Osteocyte (in vitro differentiated cells): Measurements from ENCODE around the gene EVA1A. TPM values are rescaled to one million over a fixed set of nuclear protein-coding genes. Genes with fewer than 3 reads are reported as not detected.
"Not testable (repeated sequence)": the region's sequence is repeated elsewhere in the genome, so short reads cannot be mapped to it uniquely, and the experiment has no call there.

Source experiments
- DNase-seq: peaks from one replicate; pipeline ENCODE4 v3.0.0; 2021; ENCODE audit warnings: mixed read lengths; ENCODE audit not compliant: unreplicated experiment; ENCODE audit errors: extremely low spot score
- H3K27ac Mint-ChIP-seq: one replicate; pipeline ENCODE4 v1.8.0; 2021; ENCODE audit warnings: mild to moderate bottlenecking, mixed read lengths; ENCODE audit not compliant: unreplicated experiment
- H3K27me3 Mint-ChIP-seq: one replicate; pipeline ENCODE4 v1.8.0; 2021; ENCODE audit warnings: mixed read lengths; ENCODE audit not compliant: unreplicated experiment
- H3K36me3 Mint-ChIP-seq: one replicate; pipeline ENCODE4 v1.8.0; 2021; ENCODE audit warnings: mixed read lengths; ENCODE audit not compliant: unreplicated experiment
- H3K4me1 Mint-ChIP-seq: one replicate; pipeline ENCODE4 v1.8.0; 2021; ENCODE audit warnings: mixed read lengths; ENCODE audit not compliant: unreplicated experiment
- H3K4me3 Mint-ChIP-seq: one replicate; pipeline ENCODE4 v1.8.0; 2021; ENCODE audit warnings: mild to moderate bottlenecking, moderate library complexity, mixed read lengths; ENCODE audit not compliant: unreplicated experiment
- H3K9me3 Mint-ChIP-seq: one replicate; pipeline ENCODE4 v1.8.0; 2021; ENCODE audit warnings: mixed read lengths; ENCODE audit not compliant: unreplicated experiment
- total RNA-seq: library from RNA; stranded (reverse); gene quantifications from 2 replicates; pipeline ENCODE4 v1.2.1, GENCODE V29; 2021
- TF ChIP-seq, protein P1 (sequence below): fragments of 200-600 bp; sonication (generic); IDR thresholded peaks from 2 replicates; pipeline ENCODE4 v1.5.0; 2021; ENCODE audit warnings: antibody characterized with exemption, mild to moderate bottlenecking, moderate library complexity

The EVA1A gene
- total RNA-seq, 1 donor from 2014 or later = 33.5 TPM

DNA sequence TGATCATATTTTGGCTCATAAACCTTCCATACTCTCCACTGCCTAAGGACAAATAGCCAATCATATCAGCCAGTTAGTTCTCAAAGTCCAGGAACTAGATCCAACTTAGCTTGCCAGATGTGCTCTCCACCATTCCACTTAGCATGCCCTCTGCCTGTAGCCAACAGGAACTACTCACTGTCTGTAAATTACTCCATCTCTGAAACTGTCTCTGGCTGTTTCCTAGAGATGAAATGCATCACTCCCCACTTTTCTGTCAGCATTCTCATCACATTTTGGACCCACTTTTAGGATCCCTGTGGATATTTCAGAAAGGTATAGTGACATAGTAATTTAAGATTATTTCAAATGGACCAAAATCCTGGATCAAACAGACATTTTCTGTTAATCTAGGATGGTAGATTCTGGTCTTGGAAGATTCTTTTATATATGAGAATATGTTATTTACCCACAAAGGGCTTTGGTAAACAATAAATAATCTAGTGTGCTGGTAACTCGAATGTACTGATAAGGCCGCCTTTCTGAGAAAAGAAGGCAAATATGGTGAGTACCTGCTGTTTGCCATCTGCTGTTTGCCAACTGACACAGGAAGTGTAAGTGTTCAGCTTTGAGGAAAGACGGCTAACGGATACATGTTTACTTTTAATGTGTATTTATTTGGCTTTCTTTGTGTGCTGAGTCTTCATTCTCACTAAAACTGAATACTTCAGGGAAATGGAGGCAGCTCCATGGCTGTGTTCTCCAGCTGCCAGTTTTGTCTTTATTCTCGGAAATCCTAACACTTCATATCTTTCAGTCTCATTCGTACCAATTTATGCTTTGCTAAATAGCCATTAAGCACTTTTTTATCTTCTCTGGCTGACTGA lies 79.5 kb downstream of the EVA1A start:
- TF ChIP-seq, protein P1, sequence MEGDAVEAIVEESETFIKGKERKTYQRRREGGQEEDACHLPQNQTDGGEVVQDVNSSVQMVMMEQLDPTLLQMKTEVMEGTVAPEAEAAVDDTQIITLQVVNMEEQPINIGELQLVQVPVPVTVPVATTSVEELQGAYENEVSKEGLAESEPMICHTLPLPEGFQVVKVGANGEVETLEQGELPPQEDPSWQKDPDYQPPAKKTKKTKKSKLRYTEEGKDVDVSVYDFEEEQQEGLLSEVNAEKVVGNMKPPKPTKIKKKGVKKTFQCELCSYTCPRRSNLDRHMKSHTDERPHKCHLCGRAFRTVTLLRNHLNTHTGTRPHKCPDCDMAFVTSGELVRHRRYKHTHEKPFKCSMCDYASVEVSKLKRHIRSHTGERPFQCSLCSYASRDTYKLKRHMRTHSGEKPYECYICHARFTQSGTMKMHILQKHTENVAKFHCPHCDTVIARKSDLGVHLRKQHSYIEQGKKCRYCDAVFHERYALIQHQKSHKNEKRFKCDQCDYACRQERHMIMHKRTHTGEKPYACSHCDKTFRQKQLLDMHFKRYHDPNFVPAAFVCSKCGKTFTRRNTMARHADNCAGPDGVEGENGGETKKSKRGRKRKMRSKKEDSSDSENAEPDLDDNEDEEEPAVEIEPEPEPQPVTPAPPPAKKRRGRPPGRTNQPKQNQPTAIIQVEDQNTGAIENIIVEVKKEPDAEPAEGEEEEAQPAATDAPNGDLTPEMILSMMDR = peak; percentile 31
- Mint-ChIP-seq H3K4me1 (peaks cover 4% of the 10 kb centered on the region), H3K27ac (no peak overlapping the region), H3K36me3 (no peaks in the 10 kb centered on the region), H3K4me3 (no peak overlapping the region), H3K9me3 (no peaks in the 10 kb centered on the region), H3K27me3 (no peaks in the 10 kb centered on the region)
- DNase-seq = no peak

DNA sequence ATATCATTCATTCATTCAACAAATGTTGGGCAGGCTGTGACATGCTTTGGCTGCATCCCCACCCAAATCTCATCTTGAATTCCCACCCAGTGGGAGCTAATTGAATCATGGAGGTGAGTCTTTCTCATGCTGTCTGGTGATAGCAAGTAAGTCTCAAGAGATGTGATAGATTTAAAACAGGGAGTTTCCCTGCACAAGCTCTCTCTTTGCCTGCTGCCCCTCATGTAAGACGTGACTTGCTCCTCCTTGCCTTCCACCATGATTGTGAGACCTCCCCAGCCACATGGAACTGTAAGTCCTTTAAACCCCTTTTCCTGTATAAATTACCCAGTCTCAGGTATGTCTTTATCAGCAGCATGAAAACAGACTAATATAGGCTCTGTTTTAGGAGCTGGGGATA lies 83.0 kb downstream of the EVA1A start:
- H3K27me3 Mint-ChIP-seq, H3K4me1 Mint-ChIP-seq: not testable (repeated sequence)

GRCh38 chr2:75476761-75477160 lies 84.0 kb downstream of the EVA1A start:
- H3K4me3 Mint-ChIP-seq = no peak overlapping the region
- no peak overlapping the region for H3K27ac Mint-ChIP-seq
- TF ChIP-seq, protein P1 = no peak
- no peaks in the 10 kb centered on the region for H3K9me3 Mint-ChIP-seq
- no peaks in the 10 kb centered on the region for H3K36me3 Mint-ChIP-seq
- no peaks in the 10 kb centered on the region for H3K27me3 Mint-ChIP-seq
- peaks cover 4% of the 10 kb centered on the region for H3K4me1 Mint-ChIP-seq
- no peak for DNase-seq

More for the DNA sequence above, 83.0 kb downstream of the EVA1A start:
- H3K27ac Mint-ChIP-seq, H3K9me3 Mint-ChIP-seq, H3K36me3 Mint-ChIP-seq, H3K4me3 Mint-ChIP-seq, DNase-seq: not testable (repeated sequence)

GRCh38 chr2:75475976-75476375 lies 84.8 kb downstream of the EVA1A start:
- TF ChIP-seq, protein P1 = no peak
- peaks cover 4% of the 10 kb centered on the region for H3K4me1 Mint-ChIP-seq
- no peak overlapping the region for H3K4me3 Mint-ChIP-seq
- DNase-seq = no peak
- H3K36me3 Mint-ChIP-seq = no peaks in the 10 kb centered on the region
- H3K27me3 Mint-ChIP-seq = no peaks in the 10 kb centered on the region
- no peak overlapping the region for H3K27ac Mint-ChIP-seq
- no peaks in the 10 kb centered on the region for H3K9me3 Mint-ChIP-seq

GRCh38 chr2:75475049-75475448 lies 85.7 kb downstream of the EVA1A start:
- Mint-ChIP-seq H3K4me3 (no peak overlapping the region), H3K36me3 (no peaks in the 10 kb centered on the region), H3K27me3 (no peaks in the 10 kb centered on the region), H3K27ac (no peak overlapping the region), H3K9me3 (no peaks in the 10 kb centered on the region), H3K4me1 (peaks cover 4% of the 10 kb centered on the region)
- TF ChIP-seq, protein P1 = no peak
- DNase-seq = no peak
